GM19452 (cell line): ENCODE results near the gene SLC34A2.
"Not testable (repeated sequence)": the region's sequence is repeated elsewhere in the genome, so short reads cannot be mapped to it uniquely, and the experiment has no call there.

Source experiments
- ATAC-seq: cut with Tn5 transposase; IDR thresholded peaks from one replicate; pipeline ENCODE4 v1.9.1; 2021; ENCODE audit not compliant: unreplicated experiment

The SLC34A2 gene

GRCh38 chr4:25654971-25655963, at the start of gene SLC34A2:
TSS of gene SLC34A2 (plus strand) at chr4:25655851. CDS start at chr4:25662501, 6,650 bp downstream.
- ATAC-seq = no peak

GRCh38 chr4:25608644-25609043, 47.0 kb upstream of the SLC34A2 start:
- ATAC-seq = no peak

DNA sequence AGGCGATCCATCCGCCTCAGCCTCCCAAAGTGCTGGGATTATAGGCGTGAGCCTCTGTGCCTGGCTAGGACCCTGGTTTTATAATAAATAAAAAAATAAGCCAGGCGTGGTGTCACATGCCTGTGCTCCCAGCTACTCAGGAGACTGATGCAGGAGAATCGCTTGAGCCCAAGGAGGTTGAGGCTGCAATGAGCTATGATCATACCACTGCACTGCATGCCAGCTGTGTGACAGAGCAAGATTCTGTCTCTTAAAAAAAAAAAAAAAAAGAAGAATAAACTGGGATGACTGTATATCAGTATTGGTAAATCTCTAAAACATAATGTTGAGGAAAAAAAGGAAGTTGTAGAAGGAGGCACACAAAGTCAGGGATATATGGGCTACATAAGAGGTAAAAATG, 45.7 kb upstream of the SLC34A2 start:
- no peak for ATAC-seq

DNA sequence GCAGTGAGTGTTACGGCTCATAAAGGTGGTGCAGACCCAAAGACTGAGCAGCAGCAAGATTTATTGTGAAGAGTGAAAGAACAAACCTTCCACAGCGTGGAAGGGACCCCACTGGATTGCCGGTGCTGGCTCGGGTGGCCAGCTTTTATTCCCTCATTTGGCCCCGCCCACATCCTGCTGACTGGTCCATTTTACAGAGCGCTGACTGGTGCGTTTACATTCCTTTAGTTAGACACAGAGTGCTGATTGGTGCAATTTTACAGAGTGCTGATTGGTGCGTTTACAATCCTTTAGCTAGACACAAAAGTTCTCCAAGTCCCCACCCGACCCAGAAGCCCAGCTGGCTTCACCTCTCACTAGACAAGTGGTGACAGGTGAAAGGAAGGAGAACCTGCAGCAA, 42.0 kb upstream of the SLC34A2 start:
- not testable (repeated sequence) for ATAC-seq

GRCh38 chr4:25614807-25615206, 40.8 kb upstream of the SLC34A2 start:
- no peak for ATAC-seq

GRCh38 chr4:25621027-25621930, 34.4 kb upstream of the SLC34A2 start:
- ATAC-seq = no peak

- no peak for ATAC-seq
Observed at GRCh38 chr4:25624616-25625015, 31.0 kb upstream of the SLC34A2 start.

DNA sequence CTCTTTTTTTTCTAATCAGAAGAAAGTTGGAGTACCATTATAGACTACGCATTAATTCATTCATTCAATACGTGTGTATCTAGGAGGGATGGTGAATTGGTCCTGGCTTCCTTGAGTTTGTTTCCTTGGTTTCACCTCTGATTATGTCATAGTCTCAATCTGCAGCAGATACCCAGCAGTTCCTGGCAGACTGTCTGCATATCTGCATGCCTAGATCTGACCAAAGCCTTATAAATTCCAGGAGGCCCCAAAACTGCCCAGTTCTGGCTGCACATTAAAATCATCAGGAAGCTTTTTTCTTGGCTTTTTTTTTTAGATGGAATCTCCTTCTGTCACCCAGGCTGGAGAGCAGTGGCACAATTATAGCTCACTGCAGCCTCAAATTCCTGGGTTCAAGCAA, 27.2 kb upstream of the SLC34A2 start:
- ATAC-seq = no peak

- no peak for ATAC-seq
Observed at GRCh38 chr4:25632135-25632534, 23.5 kb upstream of the SLC34A2 start.

DNA sequence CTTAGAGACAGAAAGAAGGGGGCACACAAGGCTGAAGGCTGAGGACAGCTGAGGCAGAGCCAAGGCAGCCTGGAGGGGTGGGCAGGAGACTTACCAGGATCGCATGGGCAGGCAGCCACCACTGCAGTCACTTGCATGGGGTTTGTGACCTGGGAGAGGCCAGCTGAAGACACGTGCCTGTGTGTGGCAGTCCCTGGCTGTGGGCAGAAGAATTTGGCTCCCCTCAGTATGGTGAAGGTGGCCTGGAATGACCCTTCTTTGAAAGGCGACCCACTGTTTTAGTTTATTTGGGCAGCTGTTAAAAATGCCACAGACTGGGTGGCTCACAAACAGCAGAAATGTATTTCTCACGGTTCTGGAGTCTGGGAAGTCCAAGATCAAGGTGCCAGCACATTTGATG, 22.1 kb upstream of the SLC34A2 start:
- ATAC-seq = no peak

GRCh38 chr4:25635501-25635900, 20.1 kb upstream of the SLC34A2 start:
- no peak for ATAC-seq

GRCh38 chr4:25637581-25638220, 17.9 kb upstream of the SLC34A2 start:
- ATAC-seq = no peak

GRCh38 chr4:25638221-25638601, 17.4 kb upstream of the SLC34A2 start:
- no peak for ATAC-seq

- ATAC-seq = no peak
Observed at GRCh38 chr4:25638806-25639205, 16.8 kb upstream of the SLC34A2 start.

GRCh38 chr4:25650311-25650710, 5.3 kb upstream of the SLC34A2 start:
- ATAC-seq = no peak

DNA sequence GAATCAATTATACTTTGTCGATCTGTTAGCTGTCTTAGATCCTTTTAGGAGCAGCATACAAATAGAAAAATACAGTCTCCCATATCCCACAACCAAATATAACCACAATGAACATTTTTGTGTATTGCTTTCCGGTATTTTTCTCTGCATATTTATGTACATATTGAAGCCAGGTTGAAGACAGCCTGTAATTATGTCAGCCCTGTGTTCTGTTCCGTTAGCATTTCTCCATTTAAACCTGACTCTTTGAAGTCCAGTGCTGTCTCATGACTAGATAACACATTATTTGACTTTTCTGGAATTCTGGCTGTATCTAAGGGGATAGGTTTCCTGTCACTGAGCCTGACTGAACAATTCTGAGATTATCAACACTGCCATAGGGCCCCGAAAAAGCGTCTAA, 4.0 kb upstream of the SLC34A2 start:
- no peak for ATAC-seq

DNA sequence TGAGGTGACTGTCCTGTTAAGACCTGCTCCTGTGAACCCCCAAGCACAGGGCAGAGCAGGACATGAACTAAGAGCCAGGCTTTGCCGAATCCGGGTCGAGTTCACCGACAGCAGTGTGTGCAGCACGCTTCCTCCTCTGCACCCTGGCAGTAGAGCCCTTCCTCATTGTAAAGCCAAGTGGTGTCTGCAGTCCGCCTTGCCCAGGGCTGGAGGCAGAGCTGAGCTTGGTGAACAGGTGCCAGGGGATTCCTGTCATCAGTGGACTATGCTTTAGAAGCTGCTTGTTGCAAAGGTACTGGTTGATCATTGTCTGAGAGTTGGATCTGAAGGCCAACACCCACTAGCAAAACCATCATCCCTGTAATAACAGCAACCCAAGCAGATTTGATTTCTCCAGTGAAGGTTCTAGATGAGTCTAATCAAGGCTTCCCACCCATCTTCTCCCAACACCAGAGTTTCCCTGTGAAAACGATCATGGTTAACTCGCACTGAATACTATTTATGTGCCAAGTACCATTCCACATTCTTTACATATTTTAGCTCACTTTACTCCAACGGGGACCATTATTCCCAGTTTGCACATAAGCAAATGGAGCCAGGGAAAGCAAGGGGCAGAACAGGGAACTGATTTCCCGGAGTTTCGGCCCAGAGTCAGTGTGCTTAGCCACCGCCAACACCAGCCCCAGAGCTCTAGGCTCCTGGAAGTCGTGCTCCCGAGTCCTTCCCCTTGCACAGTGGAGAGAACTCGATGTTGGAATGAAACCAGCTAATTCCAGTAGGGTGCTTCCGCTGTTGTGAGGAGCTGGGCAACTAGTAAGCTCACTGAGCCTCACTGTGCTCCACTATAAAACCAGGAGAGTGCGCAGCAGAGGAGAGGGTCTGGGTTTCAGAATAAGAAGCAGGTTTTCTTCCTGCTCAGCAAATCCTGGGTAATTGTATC, 1.4 kb upstream of the SLC34A2 start:
- ATAC-seq = no peak

DNA sequence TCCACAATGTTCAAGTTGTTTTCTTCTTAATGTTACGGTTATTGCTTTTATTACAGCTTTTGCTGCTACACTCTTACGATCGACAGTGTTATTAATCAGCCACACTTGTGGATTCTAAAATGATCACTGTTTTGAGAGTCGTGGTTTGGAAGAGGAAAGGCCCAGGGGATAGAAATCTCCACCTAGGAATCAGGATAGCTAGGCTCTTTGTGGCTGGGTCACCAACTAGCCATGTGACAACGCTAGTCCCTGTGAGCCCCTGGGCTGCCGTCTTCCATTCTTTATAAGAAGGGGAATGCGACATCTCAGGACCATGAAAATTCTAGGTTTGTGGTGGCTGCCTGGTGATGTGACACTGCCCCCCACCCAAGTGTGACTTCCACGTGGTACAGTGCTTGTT, 380 bp downstream of the SLC34A2 start:
- ATAC-seq = no peak

DNA sequence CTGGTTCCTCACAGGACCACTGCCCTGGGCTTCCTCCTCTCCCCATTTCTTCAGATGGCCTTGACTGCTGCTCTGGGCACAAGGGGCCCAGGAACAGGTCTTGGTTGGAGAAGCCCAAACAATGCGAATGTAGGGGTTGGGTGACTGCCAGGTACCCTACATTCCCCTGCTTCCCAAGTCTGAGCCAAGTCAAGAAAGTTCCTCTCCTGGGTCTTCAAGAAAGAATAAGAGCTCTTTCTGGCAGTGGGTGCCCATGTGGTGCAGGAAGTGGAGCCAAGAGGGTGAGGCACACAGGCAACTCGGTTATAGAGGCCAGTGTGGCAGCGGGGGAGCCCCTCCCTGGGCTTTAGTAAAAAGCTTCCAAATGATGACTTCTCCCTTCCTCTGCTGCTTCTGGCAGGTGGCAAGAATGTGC, 2.7 kb downstream of the SLC34A2 start:
- no peak for ATAC-seq

GRCh38 chr4:25658777-25659176, 3.1 kb downstream of the SLC34A2 start:
- no peak for ATAC-seq
